Karpas-422 (cell line): ENCODE results near the gene ITGA11. TPM values are rescaled to one million over a fixed set of nuclear protein-coding genes. Genes with fewer than 3 reads are reported as not detected.

Source experiments
- DNase-seq: peaks from one replicate; pipeline ENCODE4 v3.0.0-alpha.2; 2015
- H2AFZ ChIP-seq: fragments of 200-600 bp; sonication (generic); 2 replicates; pipeline ENCODE4 v1.6.1; 2014; ENCODE audit warnings: antibody characterized with exemption, low read length, mixed read lengths
- H3K27ac ChIP-seq: fragments of 200-600 bp; sonication (generic); 2 replicates; pipeline ENCODE4 v1.5.1; 2014; ENCODE audit warnings: mild to moderate bottlenecking, low read length, moderate library complexity
- H3K27me3 ChIP-seq: fragments of 200-600 bp; sonication (generic); 2 replicates; pipeline ENCODE4 v1.6.1; 2014; ENCODE audit warnings: low read length, mixed read lengths
- H3K36me3 ChIP-seq: fragments of 200-600 bp; sonication (generic); 2 replicates; pipeline ENCODE4 v1.6.1; 2014; ENCODE audit warnings: low read length, mixed read lengths; ENCODE audit not compliant: insufficient read depth
- H3K4me1 ChIP-seq: fragments of 200-600 bp; sonication (generic); 2 replicates; pipeline ENCODE4 v1.6.1; 2014; ENCODE audit warnings: mild to moderate bottlenecking, low read length, mixed read lengths
- H3K4me2 ChIP-seq: fragments of 200-600 bp; sonication (generic); 2 replicates; pipeline ENCODE4 v1.6.1; 2014; ENCODE audit warnings: low read length, low read depth, mild to moderate bottlenecking; ENCODE audit not compliant: poor library complexity, severe bottlenecking
- H3K4me3 ChIP-seq: fragments of 200-600 bp; sonication (generic); 2 replicates; pipeline ENCODE4 v1.5.1; 2014; ENCODE audit warnings: mild to moderate bottlenecking, antibody characterized with exemption, low read length, mixed read lengths
- H3K79me2 ChIP-seq: fragments of 200-600 bp; sonication (generic); 2 replicates; pipeline ENCODE4 v1.6.1; 2014; ENCODE audit warnings: mild to moderate bottlenecking, low read length, mixed read lengths
- H3K9ac ChIP-seq: fragments of 200-600 bp; sonication (generic); 2 replicates; pipeline ENCODE4 v1.6.0; 2014; ENCODE audit warnings: low read length
- H3K9me2 ChIP-seq: fragments of 200-600 bp; sonication (generic), shearing (Covaris generic); replicated peaks from 2 replicates; pipeline ENCODE4 v1.6.0; 2014; ENCODE audit warnings: mild to moderate bottlenecking, low read length, moderate library complexity; ENCODE audit not compliant: insufficient read depth
- H3K9me3 ChIP-seq: fragments of 300-700, 200-600 bp; sonication (generic); 2 replicates; pipeline ENCODE4 v1.6.1; 2014; ENCODE audit warnings: low read length, mixed read lengths
- H4K20me1 ChIP-seq: fragments of 200-600 bp; sonication (generic); 2 replicates; pipeline ENCODE4 v1.6.1; 2014; ENCODE audit warnings: mild to moderate bottlenecking, antibody characterized with exemption, low read length, low read depth; ENCODE audit not compliant: insufficient read depth
- total RNA-seq: library from RNA; depleted of rRNA; stranded (reverse); fragments of >200 nt; shearing (Covaris generic); gene quantifications from 2 replicates; pipeline ENCODE4 v1.2.3, GENCODE V29; 2014; ENCODE audit warnings: low replicate concordance

The ITGA11 gene
- total RNA-seq, 1 experiment from 2014 or later = not detected

GRCh38 chr15:68279779-68280753, 151.9 kb downstream of the ITGA11 start:
- H4K20me1 ChIP-seq = peaks cover 45% of the 10 kb centered on the region
- H3K9ac ChIP-seq = peak overlapping the region; percentile 88
- peaks cover 70% of the 10 kb centered on the region for H3K79me2 ChIP-seq
- H3K9me2 ChIP-seq = no peaks in the 10 kb centered on the region
- no peak overlapping the region for H2AFZ ChIP-seq
- peak overlapping the region; percentile 99 for H3K4me3 ChIP-seq
- DNase-seq = no peak
- H3K4me1 ChIP-seq = peaks cover 51% of the 10 kb centered on the region
- no peak overlapping the region; the same call in 1 of the 2 replicates for H3K27ac ChIP-seq
- peaks cover 12% of the 10 kb centered on the region for H3K36me3 ChIP-seq
- no peaks in the 10 kb centered on the region for H3K27me3 ChIP-seq
- peak overlapping the region; percentile 90 for H3K4me2 ChIP-seq
- no peaks in the 10 kb centered on the region for H3K9me3 ChIP-seq

- Histone ChIP-seq H3K27ac (peak overlapping the region; percentile 87), H3K9ac (peak overlapping the region; percentile 88), H3K36me3 (peaks cover 7% of the 10 kb centered on the region; the same call in 1 of the 2 replicates), H3K4me1 (peaks cover 51% of the 10 kb centered on the region), H3K79me2 (peaks cover 57% of the 10 kb centered on the region), H2AFZ (peak overlapping the region; percentile 78; the same call in 1 of the 2 replicates), H4K20me1 (peaks cover 38% of the 10 kb centered on the region), H3K4me2 (peak overlapping the region; percentile 90), H3K9me3 (no peaks in the 10 kb centered on the region), H3K4me3 (peak overlapping the region; percentile 99), H3K9me2 (no peaks in the 10 kb centered on the region), H3K27me3 (no peaks in the 10 kb centered on the region)
- peak; percentile 67 for DNase-seq
Observed at GRCh38 chr15:68278595-68279405, 153.2 kb downstream of the ITGA11 start.

GRCh38 chr15:68278345-68278594, 153.7 kb downstream of the ITGA11 start:
- H2AFZ ChIP-seq = peak overlapping the region; percentile 78; the same call in 1 of the 2 replicates
- H3K4me1 ChIP-seq = peaks cover 51% of the 10 kb centered on the region
- DNase-seq = no peak

GRCh38 chr15:68277603-68278344, 154.2 kb downstream of the ITGA11 start, which contains the start of gene FEM1B:
Gene FEM1B, plus strand, starts transcription at chr15:68277745. Its CDS starts 673 bp downstream, at chr15:68278418.
- H3K9me3 ChIP-seq = no peaks in the 10 kb centered on the region
- peak within 1 kb of the TSS; percentile 99 for H3K4me3 ChIP-seq
- peaks cover 47% of the 10 kb centered on the region for H3K79me2 ChIP-seq
- H3K9ac ChIP-seq = peak within 1 kb of the TSS; percentile 88
- peak; percentile 96 for DNase-seq
- H4K20me1 ChIP-seq = peaks cover 35% of the 10 kb centered on the region
- H2AFZ ChIP-seq = peak within 1 kb of the TSS; percentile 90
- H3K9me2 ChIP-seq = no peaks in the 10 kb centered on the region
- peak within 1 kb of the TSS; percentile 87 for H3K27ac ChIP-seq
- peaks cover 7% of the 10 kb centered on the region; the same call in 1 of the 2 replicates for H3K36me3 ChIP-seq
- no peaks in the 10 kb centered on the region for H3K27me3 ChIP-seq
- H3K4me1 ChIP-seq = peaks cover 47% of the 10 kb centered on the region
- H3K4me2 ChIP-seq = peak within 1 kb of the TSS; percentile 90

More at GRCh38 chr15:68278345-68278594, 153.7 kb downstream of the ITGA11 start:
- peak overlapping the region; percentile 90 for H3K4me2 ChIP-seq
- H4K20me1 ChIP-seq = peaks cover 38% of the 10 kb centered on the region
- H3K4me3 ChIP-seq = peak overlapping the region; percentile 99
- peak overlapping the region; percentile 88 for H3K9ac ChIP-seq
- H3K27me3 ChIP-seq = no peaks in the 10 kb centered on the region
- peak overlapping the region; percentile 87 for H3K27ac ChIP-seq
- no peaks in the 10 kb centered on the region for H3K9me2 ChIP-seq
- H3K36me3 ChIP-seq = peaks cover 7% of the 10 kb centered on the region; the same call in 1 of the 2 replicates
- H3K79me2 ChIP-seq = peaks cover 52% of the 10 kb centered on the region
- H3K9me3 ChIP-seq = no peaks in the 10 kb centered on the region

- H3K27ac ChIP-seq = peak overlapping the region; percentile 87
- peaks cover 41% of the 10 kb centered on the region for H3K4me1 ChIP-seq
- peak overlapping the region; percentile 88 for H3K9ac ChIP-seq
- peaks cover 41% of the 10 kb centered on the region for H3K79me2 ChIP-seq
- H2AFZ ChIP-seq = peak overlapping the region; percentile 90
- no peaks in the 10 kb centered on the region for H3K9me2 ChIP-seq
- no peaks in the 10 kb centered on the region for H3K9me3 ChIP-seq
- H4K20me1 ChIP-seq = peaks cover 32% of the 10 kb centered on the region
- H3K4me3 ChIP-seq = peak overlapping the region; percentile 99
- H3K36me3 ChIP-seq = peaks cover 7% of the 10 kb centered on the region; the same call in 1 of the 2 replicates
- DNase-seq = no peak
- H3K4me2 ChIP-seq = peak overlapping the region; percentile 90
- no peaks in the 10 kb centered on the region for H3K27me3 ChIP-seq
Observed at GRCh38 chr15:68277131-68277602, 154.8 kb downstream of the ITGA11 start.

- peaks cover 36% of the 10 kb centered on the region for H3K4me1 ChIP-seq
- peaks cover 7% of the 10 kb centered on the region; the same call in 1 of the 2 replicates for H3K36me3 ChIP-seq
- H2AFZ ChIP-seq = peak overlapping the region; percentile 90
- H3K9me3 ChIP-seq = no peaks in the 10 kb centered on the region
- DNase-seq = no peak
- peak overlapping the region; percentile 90 for H3K4me2 ChIP-seq
- no peaks in the 10 kb centered on the region for H3K27me3 ChIP-seq
- H4K20me1 ChIP-seq = peaks cover 27% of the 10 kb centered on the region
- H3K9ac ChIP-seq = peak overlapping the region; percentile 88
- peak overlapping the region; percentile 99 for H3K4me3 ChIP-seq
- peaks cover 36% of the 10 kb centered on the region for H3K79me2 ChIP-seq
- H3K9me2 ChIP-seq = no peaks in the 10 kb centered on the region
- H3K27ac ChIP-seq = no peak overlapping the region; the same call in 1 of the 2 replicates
Observed at GRCh38 chr15:68276668-68277067, 155.3 kb downstream of the ITGA11 start.

- Histone ChIP-seq H3K9me2 (no peaks in the 10 kb centered on the region), H3K79me2 (peaks cover 22% of the 10 kb centered on the region), H3K27ac (no peak overlapping the region), H3K27me3 (no peaks in the 10 kb centered on the region), H4K20me1 (peaks cover 17% of the 10 kb centered on the region), H3K4me3 (no peak overlapping the region), H3K9ac (no peak overlapping the region), H3K4me1 (peaks cover 22% of the 10 kb centered on the region), H3K9me3 (no peaks in the 10 kb centered on the region), H3K4me2 (no peak overlapping the region), H3K36me3 (peaks cover 6% of the 10 kb centered on the region; the same call in 1 of the 2 replicates), H2AFZ (no peak overlapping the region)
- no peak for DNase-seq
Observed at GRCh38 chr15:68275165-68275746, 156.7 kb downstream of the ITGA11 start.
